HG03558 (cell line): Measurements from ENCODE around the gene PPP6R3.
A peak's percentile ranks its signal among the peaks of the same experiment; 100 is the strongest.

Source experiments
- ATAC-seq: cut with Tn5 transposase; IDR thresholded peaks from one replicate; pipeline ENCODE4 v1.9.1; 2021; ENCODE audit warnings: moderate number of reproducible peaks; ENCODE audit not compliant: unreplicated experiment; ENCODE audit errors: extremely low read depth

PPP6R3 gene

GRCh38 chr11:68460741-68461574 is at the start of gene PPP6R3:
Gene PPP6R3, plus strand, starts transcription at chr11:68460752. Its CDS starts 76,913 bp downstream, at chr11:68537665.
- ATAC-seq, result peak; percentile 17

- ATAC-seq, result no peak
These were observed 49.0 kb upstream of the PPP6R3 start for GRCh38 chr11:68411501-68411991.

GRCh38 chr11:68412593-68413475 is 47.7 kb upstream of the PPP6R3 start:
- ATAC-seq, result no peak

- ATAC-seq, result no peak
These were observed 47.0 kb upstream of the PPP6R3 start for GRCh38 chr11:68413591-68413999.

GRCh38 chr11:68414496-68415221 is 45.9 kb upstream of the PPP6R3 start:
- ATAC-seq, result no peak

- ATAC-seq, result no peak
These were observed 44.4 kb upstream of the PPP6R3 start for GRCh38 chr11:68416070-68416578.

GRCh38 chr11:68418648-68419047 is 41.9 kb upstream of the PPP6R3 start:
- ATAC-seq, result no peak

- ATAC-seq, result no peak
These were observed 40.4 kb upstream of the PPP6R3 start for GRCh38 chr11:68420171-68420570.

GRCh38 chr11:68423481-68423880 is 37.1 kb upstream of the PPP6R3 start:
- ATAC-seq, result no peak

- ATAC-seq, result no peak
These were observed 36.4 kb upstream of the PPP6R3 start for GRCh38 chr11:68424101-68424632.

- no peak for ATAC-seq
These were observed 35.3 kb upstream of the PPP6R3 start for GRCh38 chr11:68424981-68425865.

- ATAC-seq, result no peak
These were observed 34.6 kb upstream of the PPP6R3 start for GRCh38 chr11:68425866-68426380.

- ATAC-seq, result no peak
These were observed 30.9 kb upstream of the PPP6R3 start for GRCh38 chr11:68429661-68430060.

- no peak for ATAC-seq
These were observed 30.2 kb upstream of the PPP6R3 start for GRCh38 chr11:68430384-68430783.

- no peak for ATAC-seq
These were observed 29.8 kb upstream of the PPP6R3 start for GRCh38 chr11:68430801-68431200.

- no peak for ATAC-seq
These were observed 28.4 kb upstream of the PPP6R3 start for GRCh38 chr11:68431984-68432645.

GRCh38 chr11:68432874-68433273 is 27.7 kb upstream of the PPP6R3 start:
- ATAC-seq, result no peak

- no peak for ATAC-seq
These were observed 27.0 kb upstream of the PPP6R3 start for GRCh38 chr11:68433541-68433940.
